Activated CD4-positive, alpha-beta T cell treated with anti-CD3 and anti-CD28 coated beads, Interleukin-2, amount 50 U/mL, for 24 hours (primary cell): ENCODE data around the gene SPACDR.
A peak's percentile ranks its signal among the peaks of the same experiment; 100 is the strongest.

Source experiments
- DNase-seq, 2 donors: peaks; one replicate each; pipeline ENCODE4 v3.0.0-alpha.2; 2020; ENCODE audit warnings: low read depth in 1 of 2, low spot score in 1 of 2

Gene SPACDR

GRCh38 chr7:100485471-100485876, 21.4 kb upstream of the SPACDR start:
- no peak for DNase-seq

- no peak for DNase-seq
Observed at GRCh38 chr7:100484673-100485045, 20.6 kb upstream of the SPACDR start.

DNA sequence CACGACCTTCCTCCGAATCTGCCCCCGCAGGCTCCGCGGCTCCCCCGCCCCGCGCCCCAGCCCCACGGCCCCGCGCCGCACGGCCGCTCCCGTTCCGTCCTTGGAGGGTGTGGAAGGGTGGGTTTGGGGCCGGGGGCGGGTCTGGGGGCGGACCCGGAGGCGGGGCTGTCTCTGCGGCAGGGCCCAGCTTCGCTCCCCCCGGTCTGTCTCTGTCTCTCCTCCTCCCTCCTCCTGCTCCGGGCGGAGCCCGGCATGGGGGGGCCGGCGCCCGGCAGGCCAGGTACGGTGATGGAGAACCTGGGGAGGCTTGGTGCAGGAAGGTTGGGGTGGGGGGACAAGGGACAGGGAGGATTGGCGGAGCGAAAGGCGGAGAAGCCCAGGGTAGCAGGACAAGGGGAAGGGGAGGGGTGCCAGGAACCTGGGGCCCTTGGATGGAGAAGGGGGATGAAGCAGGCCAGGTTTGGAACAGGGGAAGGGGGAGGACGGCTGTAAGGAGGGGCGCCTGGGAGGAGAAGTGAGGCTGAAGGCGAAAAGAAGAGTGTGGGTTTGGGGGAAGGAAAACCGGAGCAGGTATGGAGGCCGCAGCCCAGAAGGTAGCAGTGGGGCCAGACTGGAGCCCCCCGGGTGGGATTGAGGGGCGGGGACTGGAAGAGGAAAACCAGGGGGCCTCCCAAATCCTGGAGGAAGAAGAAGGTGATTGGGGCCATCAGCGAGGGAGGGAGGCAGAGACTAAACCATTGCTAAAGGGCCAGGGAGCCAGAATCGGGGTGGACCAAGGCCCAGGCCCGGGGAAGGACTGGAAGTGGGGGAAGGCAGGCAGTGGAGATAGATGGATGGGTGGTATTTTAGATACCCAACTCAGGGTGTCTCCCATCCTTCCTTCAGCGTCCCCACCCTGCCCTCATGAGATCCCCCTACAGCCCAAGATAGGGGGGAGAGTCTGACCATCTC, 19.9 kb upstream of the SPACDR start, which contains the start of gene NYAP1:
NYAP1 (plus strand) TSS at position 206 of the 951 bp plus-strand sequence. CDS start 1,385 bp downstream, outside the sequence.
- no peak for DNase-seq

DNA sequence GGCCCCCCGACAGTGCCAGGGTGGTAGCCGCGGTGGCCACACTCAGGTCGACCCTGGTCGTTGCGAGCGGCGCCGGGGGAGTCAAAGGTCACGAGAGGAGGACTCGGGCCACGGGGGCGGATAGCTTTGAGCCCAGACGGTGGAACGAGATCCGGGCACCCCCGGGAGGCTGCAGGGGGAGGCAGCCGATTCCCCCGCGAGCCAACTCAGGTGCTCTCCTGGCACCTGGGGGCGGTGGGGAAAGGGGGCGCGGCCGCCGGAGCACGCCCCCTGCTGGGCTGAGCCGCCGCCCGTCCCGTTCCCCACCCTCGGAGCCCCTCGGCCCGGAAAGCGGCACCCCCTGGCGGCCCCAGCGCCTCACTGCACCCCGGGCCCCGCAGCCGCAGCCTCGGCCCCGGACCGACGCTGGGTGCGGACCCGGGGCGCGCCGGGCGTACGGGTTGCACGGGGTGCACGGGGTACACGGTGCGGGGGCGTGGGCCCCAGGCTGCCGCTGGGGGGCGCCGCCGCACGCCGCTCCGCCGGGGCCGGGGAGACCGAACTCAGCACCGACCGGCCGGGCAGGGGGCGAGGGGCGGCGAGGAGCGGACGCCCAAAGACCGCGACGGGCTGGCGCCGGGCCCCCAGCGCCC, 19.1 kb upstream of the SPACDR start:
- peak; percentile 69 to 71 for DNase-seq

DNA sequence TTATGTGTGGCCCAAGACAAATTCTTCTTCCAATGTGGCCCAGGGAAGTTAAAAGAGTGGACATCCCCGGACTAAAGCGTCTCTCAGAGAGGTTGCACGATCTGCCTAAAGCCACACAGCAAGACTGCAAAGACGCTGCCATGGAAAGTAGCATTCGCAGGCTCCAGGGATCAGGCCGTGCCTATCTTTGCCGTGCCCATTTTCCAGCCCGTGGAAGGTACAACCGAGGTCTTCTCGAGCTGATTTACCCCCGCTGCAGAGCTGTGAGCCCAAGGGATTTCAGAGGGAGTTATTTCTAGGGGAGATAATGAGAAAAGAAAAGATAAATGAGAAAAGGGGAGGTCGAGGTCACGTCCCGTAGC, 18.6 kb upstream of the SPACDR start:
- DNase-seq = no peak

DNA sequence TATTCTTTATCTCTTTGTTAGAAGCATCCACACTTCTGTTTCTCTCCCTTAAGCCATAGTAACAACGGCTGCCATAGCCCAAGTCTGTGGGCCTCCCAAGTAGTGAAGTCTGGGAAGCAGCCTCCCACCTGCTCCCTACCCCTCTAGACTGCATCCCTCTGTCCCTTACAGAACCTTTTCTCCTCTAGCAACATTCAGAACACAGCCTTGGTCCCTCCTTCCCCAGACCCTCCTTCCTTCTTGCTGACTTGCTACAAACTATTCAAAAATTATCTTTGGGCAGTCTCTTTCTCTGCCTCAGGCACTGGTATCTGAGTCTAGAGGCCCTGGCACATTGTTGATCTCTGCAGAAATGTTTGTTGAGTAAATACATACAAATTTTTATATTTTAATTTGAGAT, 17.4 kb upstream of the SPACDR start:
- no peak for DNase-seq

GRCh38 chr7:100478958-100479660, 15.0 kb upstream of the SPACDR start, which contains the start of gene TSC22D4:
Gene TSC22D4 (minus strand): TSS chr7:100479214. CDS start chr7:100478038, 1,176 bp downstream.
- DNase-seq = peak; percentile 76 to 79

DNA sequence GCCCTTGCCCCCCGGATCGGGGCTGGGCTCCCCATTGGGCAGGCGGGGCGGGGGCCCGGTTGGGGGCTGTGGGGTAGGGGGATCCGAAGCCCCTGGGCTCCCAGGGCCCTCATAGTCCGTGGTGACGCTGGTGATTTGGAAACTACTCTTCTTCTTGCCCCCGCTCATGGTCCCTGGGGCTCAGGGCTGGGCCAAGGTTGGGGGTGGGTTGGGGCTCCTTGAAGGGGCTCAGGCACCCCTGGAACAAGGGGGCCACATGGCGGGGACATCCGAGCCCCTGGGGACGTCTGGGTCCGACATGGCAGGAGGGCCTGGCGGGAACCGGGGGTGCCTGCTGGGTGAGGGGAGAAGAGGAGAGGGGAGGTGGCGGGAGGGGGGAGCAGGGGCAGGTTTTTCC, 13.8 kb upstream of the SPACDR start:
- DNase-seq = no peak

DNA sequence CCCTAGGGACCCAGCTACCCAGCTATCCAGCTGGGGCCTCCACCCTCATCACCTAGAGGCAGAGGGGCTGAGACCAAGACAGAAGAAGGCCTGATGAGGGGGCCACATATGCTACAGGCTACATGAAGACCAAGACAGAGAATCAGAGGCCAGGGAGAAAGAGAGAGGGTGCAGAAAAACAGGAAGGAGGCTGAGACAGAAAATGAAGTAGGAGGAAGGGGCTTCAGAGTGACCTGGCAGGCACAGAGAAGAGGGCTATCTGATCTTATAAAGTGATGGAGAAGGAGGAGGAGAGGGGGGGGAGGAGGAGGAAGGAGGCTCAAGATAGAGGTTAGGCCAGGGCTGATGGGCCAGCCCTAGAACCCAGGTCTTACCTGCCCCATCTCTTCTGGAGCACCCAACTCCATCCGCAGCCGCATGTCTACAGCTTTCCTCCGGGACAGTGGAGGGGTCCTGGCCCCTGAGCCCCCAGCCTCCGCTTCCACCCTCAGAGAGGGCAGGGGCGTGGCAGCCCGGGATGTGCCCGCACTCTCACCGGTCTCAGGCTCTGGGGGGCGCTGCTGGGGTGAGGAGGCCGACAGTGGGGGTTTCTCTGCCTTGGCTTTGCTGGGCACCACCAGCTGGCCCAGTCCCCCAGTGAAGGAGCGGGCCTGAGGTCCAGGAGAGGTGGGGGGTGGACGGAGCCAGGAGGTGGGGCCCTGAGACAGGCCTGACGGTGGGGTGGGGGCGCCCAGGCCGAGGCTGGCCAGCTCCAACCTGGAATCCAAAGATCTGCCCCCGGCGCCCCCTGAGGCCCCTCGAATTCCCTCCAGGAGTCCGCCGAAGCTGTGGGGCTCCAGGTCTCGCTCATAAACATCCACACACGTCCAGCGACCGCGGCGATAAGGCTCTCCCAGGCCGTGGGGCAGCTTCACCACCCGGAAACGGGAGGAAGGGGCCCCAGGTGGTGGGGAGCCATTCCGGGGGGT, 13.1 kb upstream of the SPACDR start:
- DNase-seq = no peak

GRCh38 chr7:100476101-100476780, 12.2 kb upstream of the SPACDR start:
- no peak for DNase-seq

DNA sequence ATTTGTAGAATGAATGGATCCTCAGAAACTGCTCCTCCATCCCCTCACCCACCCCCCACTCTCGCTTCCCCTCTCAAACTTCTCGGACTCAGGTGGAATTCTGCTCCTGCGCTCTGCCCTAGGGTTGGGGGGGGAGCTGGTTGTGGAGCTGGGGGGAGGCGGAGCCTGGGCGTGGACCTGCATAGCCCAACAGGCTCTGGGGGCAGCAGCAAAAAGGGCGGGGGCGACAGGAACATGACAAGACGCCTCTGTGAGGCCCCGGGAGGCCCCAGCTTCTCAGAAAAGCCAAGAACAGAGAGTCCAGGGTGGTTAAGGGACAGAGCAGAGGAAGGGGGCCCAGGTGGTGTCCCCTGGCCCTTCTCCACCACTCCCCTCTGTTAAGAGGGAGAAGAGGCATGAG, 11.5 kb upstream of the SPACDR start:
- DNase-seq = no peak

DNA sequence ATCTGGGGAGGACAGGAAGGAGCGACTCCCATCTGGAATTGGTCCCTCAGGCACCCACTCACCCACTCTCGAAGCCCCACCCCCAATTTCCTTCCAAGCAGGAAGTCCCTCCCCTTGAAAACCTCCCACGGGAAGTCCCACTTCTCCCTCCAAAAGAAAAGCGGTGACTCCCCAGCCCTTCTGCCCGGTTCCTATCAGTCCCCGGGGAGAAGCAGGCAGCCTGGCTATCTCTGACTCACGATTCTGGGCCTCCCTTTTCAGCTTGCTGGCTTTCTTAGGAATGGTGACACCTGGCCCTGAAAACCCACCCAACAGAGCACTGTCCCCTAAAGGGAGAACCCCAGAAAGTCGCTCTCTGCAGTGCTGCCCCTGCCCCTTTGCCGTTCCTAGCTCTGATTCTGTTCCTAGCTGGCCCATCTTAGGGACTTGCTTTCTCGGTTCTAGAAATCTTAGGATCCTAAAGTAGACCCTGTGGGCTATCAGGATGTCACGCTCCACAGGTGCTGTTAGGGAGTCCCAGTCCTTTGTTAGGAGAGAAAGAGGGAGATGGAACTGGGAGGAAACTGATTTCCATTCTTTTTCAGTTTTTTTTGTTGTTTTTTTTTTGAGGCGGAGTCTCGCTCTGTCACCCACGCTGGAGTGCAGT, 8.9 kb upstream of the SPACDR start:
- no peak for DNase-seq

GRCh38 chr7:100472121-100472851, 8.2 kb upstream of the SPACDR start:
- DNase-seq = no peak

GRCh38 chr7:100471021-100471420, 7.0 kb upstream of the SPACDR start:
- no peak for DNase-seq

GRCh38 chr7:100469227-100470044, 5.4 kb upstream of the SPACDR start:
- peak; percentile 73 to 78 for DNase-seq

- DNase-seq = no peak
Observed at GRCh38 chr7:100467638-100468373, 3.7 kb upstream of the SPACDR start.
